GM18858 (cell line): ENCODE data around the gene SLC25A33.
"Not testable (repeated sequence)": the region's sequence is repeated elsewhere in the genome, so short reads cannot be mapped to it uniquely, and the experiment has no call there.

Experiments
- ATAC-seq: cut with Tn5 transposase; IDR thresholded peaks from one replicate; pipeline ENCODE4 v1.9.1; 2021; ENCODE audit not compliant: unreplicated experiment

Gene SLC25A33

DNA sequence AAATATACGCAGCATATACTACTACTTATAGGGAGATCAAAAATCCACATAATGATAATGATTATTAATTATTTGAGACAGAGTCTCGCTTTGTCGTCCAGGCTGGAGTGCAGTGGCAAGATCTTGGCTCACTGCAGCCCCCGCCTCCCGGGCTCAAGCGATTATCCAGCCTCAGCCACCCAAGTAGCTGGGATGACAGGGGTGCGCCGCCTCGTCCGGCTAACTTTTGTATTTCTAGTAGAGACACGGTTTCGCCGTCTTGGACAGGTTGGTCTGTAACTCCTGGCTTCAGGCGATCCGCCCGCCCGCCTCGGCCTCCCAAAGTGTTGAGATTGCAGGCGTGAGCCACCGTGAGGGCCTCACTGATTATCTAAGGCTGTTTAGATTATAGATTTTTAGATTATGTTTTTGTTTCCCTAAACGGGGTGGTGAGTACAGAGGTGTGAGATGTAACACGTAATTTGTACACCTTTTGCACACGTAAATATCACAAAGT, 548 bp upstream of the SLC25A33 start:
- no peak for ATAC-seq

DNA sequence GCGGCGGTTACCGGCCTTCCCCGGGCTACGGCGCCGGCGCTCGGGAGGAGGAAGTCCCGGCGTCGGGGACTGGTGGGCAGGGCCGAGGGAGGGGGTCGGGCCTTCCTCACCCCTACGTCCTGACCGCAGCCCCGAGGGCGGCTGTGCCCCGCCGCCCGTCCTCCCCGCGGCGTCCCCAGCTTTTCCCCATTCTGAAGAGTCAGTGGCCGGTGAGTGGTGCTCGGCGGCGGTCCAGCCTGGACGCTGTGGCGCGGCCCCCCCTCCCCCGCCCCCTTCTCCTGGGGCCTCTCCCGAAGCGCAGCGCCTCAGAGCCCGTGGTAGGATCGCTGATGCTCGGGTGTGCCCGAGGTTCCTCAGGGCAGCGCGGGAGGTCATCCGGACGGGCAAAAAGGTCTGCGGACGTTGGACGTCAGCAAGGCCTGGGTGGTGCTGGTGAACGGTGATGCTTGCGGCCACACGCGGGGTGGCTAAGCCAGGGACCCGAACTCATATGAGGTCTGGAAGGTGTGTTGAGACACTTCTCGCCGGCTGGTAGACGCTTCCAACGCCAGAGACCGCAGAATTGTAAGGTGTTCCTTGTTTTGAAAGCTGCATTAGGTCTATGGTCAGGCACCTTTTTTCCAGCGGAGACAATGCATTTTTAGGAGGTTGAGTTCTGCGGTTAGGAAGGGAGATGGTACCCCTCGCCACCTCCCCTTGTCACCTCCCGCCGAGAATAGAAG, 725 bp downstream of the SLC25A33 start:
- peak; percentile 12 for ATAC-seq

GRCh38 chr1:9542430-9542829, 3.2 kb downstream of the SLC25A33 start:
- ATAC-seq = no peak

DNA sequence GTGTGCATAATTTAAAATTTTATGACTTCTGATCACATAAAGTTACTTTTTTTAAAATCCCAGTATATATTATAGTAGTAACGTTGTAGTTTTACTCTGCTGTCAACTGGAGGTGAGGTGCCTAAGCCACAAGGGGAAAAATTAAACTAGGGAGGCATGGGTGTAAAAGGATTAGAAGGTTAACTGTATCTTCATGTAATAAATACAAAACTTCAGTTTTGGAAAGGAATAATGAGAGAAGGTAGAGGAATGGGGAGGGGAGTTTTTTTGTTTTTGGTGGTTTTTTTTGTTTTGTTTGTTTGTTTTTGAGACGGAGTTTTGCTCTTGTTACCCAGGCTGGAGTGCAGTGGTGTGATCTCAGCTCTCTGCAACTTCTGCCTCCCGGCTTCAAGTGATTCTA, 5.7 kb downstream of the SLC25A33 start:
- ATAC-seq = no peak

DNA sequence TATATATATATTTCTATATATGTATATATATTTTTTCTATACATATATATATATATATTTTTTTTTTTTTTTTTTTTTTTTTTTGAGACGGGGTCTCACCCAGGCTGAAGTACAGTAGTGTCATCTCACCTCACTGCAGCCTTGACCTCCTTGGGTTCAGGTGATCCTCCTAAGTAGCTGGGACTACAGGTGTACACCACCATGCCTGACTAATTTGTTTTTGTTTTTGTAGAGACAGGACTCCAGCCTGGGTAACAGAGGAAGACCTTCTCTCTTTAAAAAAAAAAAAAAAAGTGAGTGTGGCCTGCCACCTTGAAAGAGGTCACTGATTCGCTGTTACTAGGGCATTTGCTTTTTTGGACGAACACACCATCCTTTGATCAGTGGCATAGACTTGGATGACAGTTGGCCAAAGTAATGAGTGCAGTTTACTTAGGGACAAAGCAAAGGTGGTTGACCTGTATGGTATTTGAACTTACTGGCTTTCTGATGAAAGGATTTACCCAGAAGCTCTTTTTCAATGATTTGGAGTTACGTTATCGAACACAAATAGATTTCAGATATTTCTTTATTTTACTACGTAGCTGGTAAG, 10.8 kb downstream of the SLC25A33 start:
- no peak for ATAC-seq

GRCh38 chr1:9551984-9552383, 12.7 kb downstream of the SLC25A33 start:
- ATAC-seq = no peak

DNA sequence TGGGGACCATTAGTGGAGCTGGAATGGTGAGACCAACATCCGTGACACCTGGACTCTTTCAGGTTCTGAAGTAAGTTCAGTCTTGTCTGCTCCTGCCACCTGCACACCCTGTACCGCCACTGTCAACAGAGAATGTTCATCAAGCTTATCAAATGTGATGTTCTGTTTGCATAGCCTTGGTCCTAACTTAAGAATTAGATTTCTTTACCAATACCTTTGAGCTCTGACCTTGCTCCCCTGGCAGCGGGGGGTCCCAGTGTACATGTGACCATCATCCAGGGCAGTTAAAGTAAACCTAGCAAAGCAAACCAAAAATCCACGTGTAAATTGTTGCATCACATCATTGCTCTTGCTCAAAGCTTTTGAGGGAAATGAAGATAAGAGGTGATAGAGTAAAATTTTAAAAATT, 14.5 kb downstream of the SLC25A33 start:
- no peak for ATAC-seq

DNA sequence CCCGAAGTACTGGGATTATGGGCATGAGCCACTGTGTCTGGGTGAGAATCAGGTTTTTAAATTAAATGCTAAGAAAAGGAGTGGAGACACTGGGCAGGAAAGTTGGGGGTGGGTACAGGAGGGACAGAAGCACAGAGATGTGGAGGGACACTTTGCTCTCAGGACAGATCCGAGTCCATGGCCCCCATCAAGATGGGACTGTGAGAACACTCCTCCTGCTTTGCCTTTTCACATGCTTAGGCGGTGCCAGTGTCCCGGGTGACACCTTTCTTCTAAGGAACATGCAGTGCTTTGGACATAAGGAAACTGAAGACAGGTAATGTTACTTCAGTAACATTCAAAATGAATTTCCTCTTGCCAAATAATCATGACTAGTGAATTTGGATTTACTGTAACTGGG, 16.7 kb downstream of the SLC25A33 start:
- no peak for ATAC-seq

GRCh38 chr1:9557624-9558023, 18.4 kb downstream of the SLC25A33 start:
- ATAC-seq = no peak

GRCh38 chr1:9558271-9558945, 19.1 kb downstream of the SLC25A33 start:
- ATAC-seq = no peak

GRCh38 chr1:9558946-9559545, 19.8 kb downstream of the SLC25A33 start:
- ATAC-seq = no peak

DNA sequence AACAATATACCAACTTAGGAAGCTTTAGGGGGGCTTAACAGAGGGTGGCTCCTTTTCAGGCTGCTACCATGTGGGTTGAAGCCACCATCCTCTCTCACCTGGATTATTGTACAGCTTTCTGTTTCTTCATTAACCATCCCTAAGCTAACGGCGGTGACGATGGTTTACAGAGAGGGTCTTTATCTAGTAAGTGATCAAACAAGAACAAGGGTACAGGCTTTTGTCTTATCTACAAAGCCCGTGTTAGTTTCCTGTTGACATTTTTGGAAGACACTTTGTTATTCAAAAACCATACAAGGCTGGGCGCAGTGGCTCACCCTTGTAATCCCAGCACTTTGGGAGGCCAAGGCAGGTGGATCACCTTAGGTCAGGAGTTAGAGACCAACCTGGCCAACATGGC, 20.4 kb downstream of the SLC25A33 start:
- no peak for ATAC-seq

GRCh38 chr1:9560090-9560489, 20.8 kb downstream of the SLC25A33 start:
- not testable (repeated sequence) for ATAC-seq

DNA sequence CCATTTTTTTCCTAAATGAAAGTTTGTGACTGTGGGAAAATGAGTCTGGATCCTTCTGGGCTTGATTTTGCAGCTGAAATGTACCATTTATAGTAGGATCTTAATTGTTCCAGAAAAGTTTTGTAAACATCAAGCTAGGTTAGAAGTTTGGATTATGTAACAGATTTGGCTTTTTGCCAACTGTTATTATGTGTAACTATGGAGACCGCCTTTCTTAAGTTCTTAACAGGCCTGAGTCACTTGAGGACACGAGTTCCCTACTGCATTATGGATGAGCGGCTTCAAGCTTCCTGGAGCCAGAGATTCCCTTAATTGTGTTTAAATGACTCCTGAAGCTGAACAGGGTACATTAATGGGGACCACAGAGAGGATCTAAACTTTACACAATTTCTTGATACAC, 22.2 kb downstream of the SLC25A33 start:
- ATAC-seq = no peak

DNA sequence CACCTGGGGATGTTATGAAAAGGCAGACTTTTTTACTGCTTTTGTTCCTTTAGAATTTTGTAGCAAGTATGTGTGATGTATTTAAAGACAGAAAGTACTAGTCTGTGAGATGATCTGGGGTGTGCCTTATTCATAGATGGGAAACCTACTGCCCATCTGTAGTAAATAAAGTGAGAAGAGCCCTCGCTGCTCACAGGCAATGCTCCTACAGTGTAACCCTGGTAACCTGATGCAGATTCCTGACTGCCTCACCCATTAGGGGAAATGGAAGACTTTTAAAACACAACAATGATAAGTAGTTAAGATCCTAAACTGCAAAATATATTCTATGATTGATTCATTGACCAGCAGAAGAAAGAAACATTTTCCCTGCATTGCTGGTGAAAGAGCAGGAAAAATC, 30.0 kb downstream of the SLC25A33 start:
- ATAC-seq = no peak

DNA sequence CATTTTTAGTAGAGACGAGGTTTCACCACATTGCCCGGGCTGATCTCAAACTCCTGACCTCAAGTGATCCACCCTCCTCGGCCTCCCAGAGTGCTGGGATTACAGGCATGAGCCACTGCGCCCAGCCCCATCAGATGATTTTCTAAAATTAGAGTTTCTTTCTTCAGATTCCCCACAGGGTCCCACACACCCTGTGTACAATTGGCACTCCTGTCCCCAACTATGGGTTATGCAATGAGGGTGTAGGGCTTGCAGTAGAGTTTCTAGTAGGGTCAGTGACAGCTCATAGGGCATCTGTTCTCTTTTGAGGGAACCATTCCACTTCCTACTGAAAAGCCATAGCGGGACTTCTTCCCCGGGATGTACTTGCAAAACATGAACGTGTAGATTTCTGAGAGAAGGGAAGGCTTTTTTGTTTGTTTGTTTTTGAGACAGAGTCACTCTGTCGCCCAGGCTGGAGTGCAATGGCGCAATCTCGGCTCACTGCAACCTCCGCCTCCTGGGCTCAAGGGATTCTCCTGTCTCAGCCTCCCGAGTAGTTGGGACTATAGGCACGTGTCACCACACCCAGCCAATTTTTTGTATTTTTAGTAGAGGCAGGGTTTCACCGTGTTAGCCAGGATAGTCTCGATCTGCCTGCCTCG, 31.7 kb downstream of the SLC25A33 start:
- not testable (repeated sequence) for ATAC-seq

- no peak for ATAC-seq
Observed at GRCh38 chr1:9573723-9574122, 34.5 kb downstream of the SLC25A33 start.

GRCh38 chr1:9575486-9575885, 36.2 kb downstream of the SLC25A33 start:
- no peak for ATAC-seq

DNA sequence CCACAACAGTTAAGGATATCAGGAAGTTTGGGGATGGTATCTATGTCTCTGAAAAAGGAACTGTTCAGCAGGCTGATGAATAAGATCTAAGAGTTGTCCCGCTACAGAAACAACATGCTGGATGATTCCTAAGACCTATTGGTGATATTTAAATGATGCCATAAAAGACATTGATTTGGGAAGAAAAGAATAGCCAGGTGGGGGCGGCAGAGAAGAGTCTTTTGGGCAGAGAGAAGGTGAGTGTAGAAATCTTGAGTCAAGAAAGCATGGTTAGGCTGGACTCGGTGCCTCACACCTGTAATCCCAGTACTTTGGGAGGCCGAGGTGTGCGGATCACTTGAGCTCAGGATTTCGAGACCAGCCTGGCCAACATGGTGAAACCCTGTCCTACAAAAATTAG, 37.6 kb downstream of the SLC25A33 start:
- no peak for ATAC-seq

GRCh38 chr1:9577423-9577822, 38.2 kb downstream of the SLC25A33 start:
- no peak for ATAC-seq

GRCh38 chr1:9580942-9581341, 41.7 kb downstream of the SLC25A33 start:
- ATAC-seq = no peak
